Adrenal gland (tissue), 12 donors: Measurements from ENCODE around the gene KRT80. TPM values are rescaled to one million over a fixed set of nuclear protein-coding genes. Genes with fewer than 3 reads are reported as not detected.

Experiments used
- DNase-seq, 7 donors: peaks; one replicate each; pipeline ENCODE4 v3.0.0-alpha.2; 2019 to 2020
- H3K27ac ChIP-seq, 5 donors: fragments of 200-600 bp; sonication (generic) in 4 of 5; 1 replicate in 3 of 5; 2 replicates in 2 of 5; pipeline versions ENCODE4 v1.5.1 to v1.8.0; 2016 to 2020; ENCODE audit warnings: mild to moderate bottlenecking in 1 of 5
- H3K27me3 ChIP-seq: fragments of 200-600 bp; 2 replicates; pipeline ENCODE4 v1.8.0; 2021
- H3K36me3 ChIP-seq, 2 donors: fragments of 200-600 bp; replicated peaks in 1 of 2; 1 replicate in 1 of 2; 2 replicates in 1 of 2; pipeline versions ENCODE4 v1.5.1 to v1.8.0; 2018 to 2022
- H3K4me1 ChIP-seq, 2 donors: fragments of 200-600 bp; replicated peaks in 1 of 2; 1 replicate in 1 of 2; 2 replicates in 1 of 2; pipeline versions ENCODE4 v1.5.1 to v1.8.0; 2018 to 2021
- H3K4me3 ChIP-seq, 4 donors: fragments of 200-600 bp; sonication (generic) in 3 of 4; one replicate each; pipeline ENCODE4 v1.5.1; 2016 to 2018
- H3K9me3 ChIP-seq, 3 donors: fragments of 200-600 bp; sonication (generic) in 1 of 3; replicated peaks in 1 of 3; 1 replicate in 2 of 3; 2 replicates in 1 of 3; pipeline versions ENCODE4 v1.5.1 to v1.8.0; 2016 to 2021
- POLR2A ChIP-seq, 2 donors: fragments of 450-650 bp; IDR thresholded peaks; one replicate each; pipeline ENCODE4 v1.6.1; 2017; ENCODE audit warnings: antibody characterized with exemption in 2 of 2, mild to moderate bottlenecking in 2 of 2, moderate library complexity in 1 of 2
- whole genome bisulfite sequencing, 4 donors: extraction: QIAGEN DNeasy Blood & Tissue Kit in 2 of 4; methylation state at CpG; one replicate each; pipeline versions ENCODE4 v1.1.5 to v1.1.7; 2013 to 2017; 5-methylcytosine and 5-hydroxymethylcytosine counted together
- intact Hi-C, 2 donors: fragments of 100-400 bp; cut with DNase I; formaldehyde crosslinking; loops; one replicate each; pipeline versions ENCODE4 v1.14.1 to v1.15.0; 2022 to 2023
- polyA plus RNA-seq, 3 donors: library from polyadenylated mRNA; stranded (reverse); fragments of 200-250 nt in 2 of 3; fragments of 350-450 nt in 1 of 3; fragmentation: Illumina TruSeq in 1 of 3; extraction: RNeasy Lipid Tissue Mini Kit (QIAGEN cat#74804) in 1 of 3; gene quantifications; one replicate each; pipeline ENCODE4 v1.2.3, GENCODE V29; 2013 to 2014
- total RNA-seq, 9 donors: library from RNA; depleted of rRNA in 4 of 9; stranded (reverse); fragments of >200 nt in 4 of 9; fragments of 120-200 nt in 1 of 9; fragmentation: NEBNext Ultra II Directional in 1 of 9; extraction: Animal tissue kit (Norgen Biotek cat#: 25700) in 1 of 9; gene quantifications; one replicate each; pipeline versions ENCODE4 v1.1.0 to v1.2.4, GENCODE V29; 2013 to 2023
- TF ChIP-seq, protein P1 (sequence below), 6 experiments: fragments of 450-650 bp in 4 of 6; fragments of 200-600 bp in 2 of 6; sonication (generic) in 1 of 6; IDR thresholded peaks; 1 replicate in 5 of 6; 2 replicates in 1 of 6; pipeline versions ENCODE4 v1.5.1 to v1.8.0; 2016 to 2021; ENCODE audit warnings: antibody characterized with exemption in 6 of 6, mild to moderate bottlenecking in 2 of 6, moderate library complexity in 1 of 6
- donor health status: healthy with polysubstance abuse.
- donor health status: Bipolar disorder and iron deficiency.
- donor health status: DM: yes; HTN: yes; CAD: no.
- donor health status: DM: no; HTN: no; CAD: no.
- donor health status: DM: no; HTN: no; CAD: no.
- donor health status: DM: yes; HTN: yes; CAD: no.

Gene KRT80
- total and polyA plus RNA-seq, 12 donors, result 0.95 to 14.6 (median 3.8) TPM

DNA sequence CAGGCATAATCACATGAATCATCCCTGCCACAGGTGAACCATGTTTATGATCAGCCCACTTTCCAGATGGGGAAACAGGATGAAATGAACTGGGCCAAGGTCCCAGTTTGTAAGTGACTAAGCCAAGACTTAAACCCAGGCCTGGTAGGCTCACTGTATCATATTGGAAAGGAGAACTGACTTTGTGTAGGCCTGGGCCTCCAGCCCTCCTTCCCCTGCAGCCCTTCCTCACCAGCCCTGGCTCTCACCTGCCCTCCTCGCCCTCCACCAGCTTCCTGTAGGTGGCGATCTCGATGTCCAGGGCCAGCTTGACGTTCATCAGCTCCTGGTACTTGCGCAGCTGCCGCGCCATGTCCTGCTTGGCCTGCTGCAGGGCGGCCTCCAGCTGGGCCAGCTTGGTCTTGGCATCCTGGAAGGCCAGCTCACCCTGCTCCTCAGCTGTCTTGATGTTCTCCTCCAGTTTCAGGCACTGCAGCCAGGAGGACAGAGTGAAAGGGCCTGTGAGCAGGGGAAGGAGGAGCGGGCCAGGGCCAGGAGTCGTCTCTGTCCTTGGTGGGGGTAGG is 19.8 kb downstream of the KRT80 start:
- WGBS, 4 donors, result 45 to 71% (median 50%) methylated on average over 5 to 10 of the region's 10 CpGs
- Histone ChIP-seq H3K27ac (peak overlapping the region in 4 of 5 donors; percentile 11 to 82 (median 43)), H3K36me3 (no peaks in the 10 kb centered on the region), H3K27me3 (no peaks in the 10 kb centered on the region), H3K4me1 (peaks cover 15 to 32% of the 10 kb centered on the region in 2 donors), H3K4me3 (no peak overlapping the region), H3K9me3 (no peaks in the 10 kb centered on the region)
- TF ChIP-seq POLR2A (IDR thresholded peaks at IDR 0.05), result no peak
- TF ChIP-seq, protein P1, sequence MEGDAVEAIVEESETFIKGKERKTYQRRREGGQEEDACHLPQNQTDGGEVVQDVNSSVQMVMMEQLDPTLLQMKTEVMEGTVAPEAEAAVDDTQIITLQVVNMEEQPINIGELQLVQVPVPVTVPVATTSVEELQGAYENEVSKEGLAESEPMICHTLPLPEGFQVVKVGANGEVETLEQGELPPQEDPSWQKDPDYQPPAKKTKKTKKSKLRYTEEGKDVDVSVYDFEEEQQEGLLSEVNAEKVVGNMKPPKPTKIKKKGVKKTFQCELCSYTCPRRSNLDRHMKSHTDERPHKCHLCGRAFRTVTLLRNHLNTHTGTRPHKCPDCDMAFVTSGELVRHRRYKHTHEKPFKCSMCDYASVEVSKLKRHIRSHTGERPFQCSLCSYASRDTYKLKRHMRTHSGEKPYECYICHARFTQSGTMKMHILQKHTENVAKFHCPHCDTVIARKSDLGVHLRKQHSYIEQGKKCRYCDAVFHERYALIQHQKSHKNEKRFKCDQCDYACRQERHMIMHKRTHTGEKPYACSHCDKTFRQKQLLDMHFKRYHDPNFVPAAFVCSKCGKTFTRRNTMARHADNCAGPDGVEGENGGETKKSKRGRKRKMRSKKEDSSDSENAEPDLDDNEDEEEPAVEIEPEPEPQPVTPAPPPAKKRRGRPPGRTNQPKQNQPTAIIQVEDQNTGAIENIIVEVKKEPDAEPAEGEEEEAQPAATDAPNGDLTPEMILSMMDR (IDR thresholded peaks at IDR 0.05), result peak in 4 of 6 experiments; percentile 30 to 48 (median 36)
- DNase-seq, result peak in 6 of 7 donors; percentile 64 to 74 (median 70)
- intact Hi-C loops, result no loop called here

DNA sequence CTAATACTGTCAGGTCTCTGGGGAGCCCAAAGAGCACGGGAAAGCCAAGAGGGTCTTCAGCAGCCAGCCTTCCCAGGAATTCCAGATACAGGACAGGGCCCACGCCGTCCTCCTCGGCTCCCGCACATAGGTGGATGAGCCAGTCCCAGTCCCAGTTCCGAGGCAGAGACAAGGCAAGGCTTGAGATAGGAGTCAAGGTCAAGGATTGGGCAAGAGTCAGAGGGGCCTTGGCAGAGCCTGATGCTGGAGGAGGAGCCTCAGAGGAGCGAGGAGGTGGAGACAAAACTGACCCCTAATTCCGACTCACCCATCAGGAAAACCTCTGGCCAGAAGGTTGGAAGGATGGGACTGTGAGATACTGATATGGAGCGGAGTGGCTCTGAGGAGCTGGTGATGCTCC is 21.0 kb downstream of the KRT80 start:
- intact Hi-C loops, result no loop called here
- Histone ChIP-seq H3K27ac (peak overlapping the region in 2 of 5 donors; percentile 73 to 82), H3K27me3 (no peaks in the 10 kb centered on the region), H3K4me1 (peaks cover 12 to 30% of the 10 kb centered on the region in 2 donors), H3K4me3 (no peak overlapping the region), H3K36me3 (no peaks in the 10 kb centered on the region), H3K9me3 (no peaks in the 10 kb centered on the region)
- peak; percentile 58 to 88 (median 84) for DNase-seq
- TF ChIP-seq, protein P1 (IDR thresholded peaks at IDR 0.05), result no peak
- TF ChIP-seq POLR2A (IDR thresholded peaks at IDR 0.05), result peak in 1 of 2 donors; percentile 28
- WGBS, 4 donors, result 50 to 56% (median 53%) methylated on average over 4 to 9 of the region's 9 CpGs

DNA sequence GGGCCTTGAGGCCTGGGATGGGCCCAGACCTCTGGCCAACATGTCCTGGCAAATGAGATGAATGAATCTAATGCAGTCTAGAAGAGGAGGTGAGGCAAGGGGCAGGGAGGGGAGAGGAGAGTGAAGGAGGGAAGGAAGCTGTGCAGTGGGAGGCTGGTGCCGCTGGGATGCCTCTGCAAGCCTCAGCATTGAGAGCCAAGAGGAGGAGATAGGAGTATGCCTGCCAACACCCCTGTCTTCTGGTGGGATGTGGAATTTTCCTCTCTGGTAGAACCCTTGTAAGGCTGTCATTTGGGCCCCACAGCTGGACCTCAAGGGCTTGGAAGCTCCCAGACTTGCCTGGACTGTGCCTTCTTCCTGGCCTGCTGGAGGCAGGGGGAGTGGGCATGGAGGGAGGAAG is 21.9 kb downstream of the KRT80 start:
- intact Hi-C loops, result no loop called here
- H3K4me1 ChIP-seq, result peaks cover 8 to 23% of the 10 kb centered on the region in 2 donors
- DNase-seq, result no peak
- no peaks in the 10 kb centered on the region for H3K27me3 ChIP-seq
- 80 to 100% (median 94%) methylated on average over 1 of the region's 1 CpG for WGBS, 4 donors
- H3K9me3 ChIP-seq, result no peaks in the 10 kb centered on the region
- H3K4me3 ChIP-seq, result no peak overlapping the region
- TF ChIP-seq, protein P1 (IDR thresholded peaks at IDR 0.05), result no peak
- no peak for TF ChIP-seq POLR2A (IDR thresholded peaks at IDR 0.05)
- no peaks in the 10 kb centered on the region for H3K36me3 ChIP-seq
- H3K27ac ChIP-seq, result peak overlapping the region in 2 of 5 donors; percentile 73 to 82

DNA sequence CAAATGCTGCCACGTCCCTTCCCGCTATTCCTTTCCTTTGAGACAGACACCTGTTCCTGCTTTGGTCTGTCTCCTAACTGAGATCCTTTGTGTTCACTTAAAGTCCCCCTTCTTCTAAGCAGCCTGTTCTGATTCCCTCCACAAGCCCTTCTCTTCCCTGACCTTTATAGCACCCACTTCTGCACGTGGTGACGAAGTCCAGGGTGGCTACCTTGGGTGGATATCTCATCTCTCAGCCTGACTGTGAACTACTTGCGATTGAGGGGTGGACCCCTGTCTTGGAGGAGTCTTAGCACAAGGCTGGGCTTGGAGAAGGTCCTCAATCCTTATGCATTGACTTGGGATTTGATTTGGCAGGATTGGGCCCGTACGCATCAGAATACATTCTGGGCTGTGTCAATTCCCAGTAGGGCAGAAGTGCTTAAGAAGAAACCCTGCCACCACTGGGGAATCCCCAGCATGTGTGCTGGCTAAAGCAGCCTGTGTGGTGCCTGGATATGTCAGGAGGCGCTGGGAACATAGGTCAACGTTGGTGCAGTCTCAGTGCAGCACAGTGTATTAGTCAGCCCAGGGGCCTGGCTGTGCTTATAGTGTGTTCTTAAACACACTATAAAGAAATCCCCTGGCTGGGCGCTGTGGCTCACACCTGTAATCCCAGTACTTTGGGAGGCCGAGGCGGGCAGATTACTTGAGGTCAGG is 23.6 kb downstream of the KRT80 start:
- Histone ChIP-seq H3K9me3 (no peaks in the 10 kb centered on the region), H3K36me3 (no peaks in the 10 kb centered on the region), H3K27ac (no peak overlapping the region), H3K27me3 (no peaks in the 10 kb centered on the region), H3K4me3 (no peak overlapping the region), H3K4me1 (peaks cover 8 to 23% of the 10 kb centered on the region in 2 donors)
- DNase-seq, result no peak
- intact Hi-C loops, result no loop called here
- TF ChIP-seq, protein P1 (IDR thresholded peaks at IDR 0.05), result no peak
- TF ChIP-seq POLR2A (IDR thresholded peaks at IDR 0.05), result no peak
- WGBS, 4 donors, result 86 to 94% (median 89%) methylated on average over 9 to 12 of the region's 12 CpGs
